Erythroblast (primary cell): ENCODE measurements around the gene GSTK1.
"Not testable (repeated sequence)": the region's sequence is repeated elsewhere in the genome, so short reads cannot be mapped to it uniquely, and the experiment has no call there.

ENCODE experiments used
- DNase-seq, 2 experiments: peaks; one replicate each; lab custom pipeline; 2025; lab: John Stamatoyannopoulos, UW
- GATA1 ChIP-seq: IDR thresholded peaks from 2 replicates; pipeline ENCODE4 v1.6.1; 2011; ENCODE audit warnings: low read depth, mild to moderate bottlenecking, control low read depth, low read length, moderate library complexity
- POLR2A ChIP-seq: IDR thresholded peaks from 2 replicates; pipeline ENCODE4 v1.6.1; 2011; ENCODE audit warnings: mild to moderate bottlenecking, low read length

GSTK1 gene

DNA sequence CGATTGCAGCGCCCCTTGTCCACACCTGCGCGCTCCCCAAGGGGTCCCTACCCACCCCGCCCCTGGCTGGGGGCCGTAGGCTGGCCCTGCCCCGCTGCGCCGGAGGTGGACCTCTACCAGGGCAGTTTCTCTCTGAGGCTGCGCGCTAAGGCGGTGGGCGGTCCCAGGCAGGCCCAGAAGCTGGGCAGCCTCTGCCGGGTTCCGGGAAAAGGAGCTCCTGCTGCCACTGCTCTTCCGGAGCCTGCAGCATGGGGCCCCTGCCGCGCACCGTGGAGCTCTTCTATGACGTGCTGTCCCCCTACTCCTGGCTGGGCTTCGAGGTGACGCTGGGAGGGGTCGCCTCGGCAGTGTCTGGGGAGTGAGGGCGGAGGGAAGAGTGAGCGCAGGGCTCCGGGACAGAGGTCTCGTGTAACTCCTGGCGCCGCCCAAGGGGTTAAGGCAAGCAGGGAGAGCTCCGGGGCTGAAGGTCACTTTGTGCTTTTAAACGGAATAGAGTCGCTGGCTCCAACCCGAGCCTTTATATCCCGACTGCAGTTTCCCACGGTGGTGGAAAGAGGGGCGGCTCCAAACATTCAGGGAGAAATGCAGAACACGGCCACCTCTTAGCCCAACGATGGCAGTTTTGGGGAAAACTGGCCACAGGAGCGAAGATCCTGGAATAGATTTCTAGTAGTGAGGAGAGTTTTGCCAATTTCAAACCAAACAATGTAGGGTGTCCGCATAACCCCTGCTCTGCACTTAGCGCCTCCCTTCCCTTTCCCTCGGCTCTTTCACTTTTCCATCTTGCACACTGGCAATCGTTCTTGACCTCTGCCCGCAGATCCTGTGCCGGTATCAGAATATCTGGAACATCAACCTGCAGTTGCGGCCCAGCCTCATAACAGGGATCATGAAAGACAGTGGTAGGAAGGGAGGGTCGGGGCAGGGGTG lies at the start of gene GSTK1:
GSTK1 (plus strand) TSS at position 176 of the 930 bp plus-strand sequence; CDS start at position 249, 73 bp downstream.
- DNase-seq, result peak; percentile 73
- TF ChIP-seq POLR2A, result peak; percentile 74
- TF ChIP-seq GATA1, result no peak

DNA sequence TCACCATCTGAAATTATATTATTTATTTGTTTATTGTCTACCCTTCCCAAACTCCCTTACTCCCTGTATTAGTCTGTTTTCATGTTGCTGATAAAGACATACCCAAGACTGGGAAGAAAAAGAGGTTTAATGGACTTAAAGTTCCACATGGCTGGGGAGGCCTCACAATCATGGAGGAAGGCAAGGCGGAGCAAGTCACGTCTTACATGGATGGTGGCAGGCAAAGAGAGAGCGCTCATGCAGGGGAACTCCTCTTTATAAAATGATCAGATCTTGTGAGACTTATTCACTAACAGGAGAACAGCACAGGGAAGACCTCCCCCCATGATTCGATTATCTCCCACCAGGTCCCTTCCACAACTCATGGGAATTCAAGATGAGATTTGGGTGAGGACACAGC lies 49.8 kb upstream of the GSTK1 start:
- not testable (repeated sequence) for DNase-seq

DNA sequence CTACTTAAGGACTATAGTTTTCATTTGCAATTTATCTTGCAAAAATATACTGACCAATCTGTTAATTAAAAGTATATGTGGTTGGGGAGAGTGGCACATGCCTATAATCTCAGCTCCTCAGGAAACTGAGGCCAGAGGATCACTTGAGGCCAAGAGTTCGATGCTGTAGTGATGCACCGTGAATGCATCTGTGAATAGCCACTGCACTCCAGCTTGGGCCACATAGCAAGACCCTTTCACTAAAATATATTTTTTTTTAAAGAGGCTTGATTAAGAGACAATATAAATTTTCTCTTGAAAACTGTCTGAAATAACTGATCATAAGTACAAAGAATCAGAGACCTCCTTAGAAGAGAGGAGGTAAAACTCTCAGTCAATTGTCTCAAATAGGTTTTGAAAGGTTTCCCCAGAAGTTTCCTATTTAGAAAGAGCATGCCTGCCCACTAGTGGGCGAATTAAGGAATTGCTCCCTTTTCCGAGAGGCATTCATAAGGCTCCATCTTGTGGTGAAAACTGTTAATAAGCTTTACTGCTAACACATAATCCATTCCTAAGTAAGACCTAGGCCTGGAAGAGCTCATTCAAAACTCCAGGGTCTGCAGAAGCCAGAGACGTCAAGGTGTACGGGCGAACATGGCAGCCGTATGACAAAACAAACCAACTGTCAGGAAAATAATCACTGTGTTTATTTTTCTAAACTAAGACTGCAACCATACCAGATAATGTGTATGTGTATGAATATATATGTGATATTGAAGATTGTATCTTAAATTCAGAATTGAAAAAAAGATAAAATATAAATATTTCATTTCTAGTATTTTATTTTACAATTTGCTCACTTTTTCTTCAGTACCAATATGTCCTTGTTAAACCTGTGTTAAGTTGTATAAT lies 48.2 kb upstream of the GSTK1 start:
- DNase-seq, result peak; percentile 83 to 90
- TF ChIP-seq GATA1 (no peak), POLR2A (no peak)

DNA sequence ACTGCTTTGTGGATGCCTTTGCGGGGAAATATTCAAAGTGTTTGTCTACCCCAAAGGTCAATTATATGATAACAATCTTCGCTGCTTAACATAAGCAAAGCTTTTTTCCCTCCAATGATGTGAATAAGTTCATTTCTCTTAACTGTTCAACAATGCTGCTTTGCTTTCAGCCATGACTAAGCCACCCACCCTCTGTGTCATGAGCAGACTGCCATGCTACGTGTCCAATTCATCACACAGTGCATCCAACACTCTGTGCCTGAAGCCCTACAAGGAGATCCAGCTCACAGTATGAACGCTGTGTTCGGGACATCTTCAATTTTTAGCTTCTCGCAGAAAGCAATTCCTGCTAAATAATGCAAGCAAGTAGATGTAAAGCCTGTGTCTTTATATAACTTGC lies 47.1 kb upstream of the GSTK1 start:
- no peak for TF ChIP-seq POLR2A
- no peak for TF ChIP-seq GATA1
- no peak for DNase-seq

DNA sequence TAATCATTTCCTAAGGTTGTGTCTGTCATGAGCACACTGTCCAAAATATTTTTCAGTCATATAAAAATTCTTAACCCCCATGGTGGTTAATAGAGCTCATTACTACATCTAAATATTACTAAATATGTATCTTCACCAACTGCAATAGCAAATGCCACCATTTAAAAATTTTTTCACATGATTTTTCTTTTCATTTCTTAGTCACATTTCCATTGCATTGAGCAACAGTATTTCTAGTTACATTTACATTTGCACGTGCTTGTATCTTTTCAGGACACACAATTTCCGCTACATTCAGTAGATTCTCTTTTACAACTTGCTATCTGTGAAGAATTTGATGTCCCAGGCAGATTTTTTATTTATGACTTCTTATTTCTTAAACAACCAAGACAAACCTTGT lies 46.6 kb upstream of the GSTK1 start:
- TF ChIP-seq GATA1 (no peak), POLR2A (no peak)
- no peak for DNase-seq

DNA sequence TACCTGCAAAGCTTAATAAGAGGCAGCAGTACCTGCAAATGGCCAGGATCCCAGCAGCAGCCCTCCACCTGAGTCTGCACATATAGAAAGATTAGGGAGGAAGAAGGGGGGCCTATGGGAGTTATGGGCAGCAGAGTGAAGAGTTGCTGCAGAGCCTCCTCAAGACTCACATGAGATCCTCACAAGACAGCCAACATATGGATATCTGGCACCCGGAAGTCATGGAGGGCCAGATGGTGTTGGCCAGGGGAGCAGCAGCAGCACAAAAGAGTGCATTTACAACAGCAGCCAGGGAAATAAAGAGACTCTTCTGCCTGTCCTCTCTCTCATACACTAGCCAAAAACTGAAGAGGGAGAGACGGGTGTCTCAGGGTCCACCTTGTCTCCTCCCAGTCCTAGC lies 45.4 kb upstream of the GSTK1 start:
- no peak for TF ChIP-seq POLR2A
- TF ChIP-seq GATA1, result no peak

DNA sequence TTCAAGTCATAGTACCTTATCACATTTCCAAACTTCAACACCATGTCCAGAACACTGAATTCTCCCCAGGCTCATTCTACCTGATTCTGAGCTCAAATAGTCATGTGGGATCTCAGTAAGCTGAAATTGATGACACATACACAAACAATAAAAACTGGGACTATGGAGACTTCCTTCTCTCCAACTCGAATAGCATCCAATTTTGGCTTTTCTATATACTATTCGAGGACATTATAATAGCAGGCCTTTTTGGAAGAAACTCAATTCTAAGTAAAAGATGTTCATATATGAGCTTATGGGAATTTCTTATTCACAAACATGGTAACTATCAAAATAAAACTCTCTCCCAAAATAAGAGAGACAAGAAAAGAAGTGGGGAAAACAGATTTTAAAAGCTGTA lies 42.0 kb upstream of the GSTK1 start:
- no peak for DNase-seq
- TF ChIP-seq POLR2A, result no peak
- TF ChIP-seq GATA1, result no peak

More for the DNA sequence above, 45.4 kb upstream of the GSTK1 start:
- no peak for DNase-seq

DNA sequence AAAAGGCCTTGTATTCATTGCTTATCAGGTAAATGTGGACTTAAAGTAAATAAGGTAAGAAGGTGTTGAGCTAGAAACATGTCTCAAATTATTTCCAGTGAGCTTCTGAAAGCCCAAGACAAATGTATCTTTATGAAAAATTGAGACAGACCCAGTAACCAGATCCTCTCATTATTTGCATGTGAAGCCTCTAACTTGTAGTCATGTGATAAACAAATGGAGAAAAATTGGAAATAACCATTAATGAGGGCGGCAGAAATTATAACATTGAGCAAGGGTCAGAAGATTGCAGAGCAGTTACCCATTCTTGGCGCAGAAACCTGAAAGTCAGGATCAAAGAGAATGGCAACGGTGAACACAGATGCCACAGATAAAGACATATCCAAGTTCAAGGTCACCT lies 41.5 kb upstream of the GSTK1 start, which contains the start of gene TAS2R40:
TAS2R40 (plus strand) TSS at position 301 of the 400 bp plus-strand sequence; CDS start at position 343, 42 bp downstream.
- no peak for TF ChIP-seq GATA1
- no peak for TF ChIP-seq POLR2A
- no peak for DNase-seq

DNA sequence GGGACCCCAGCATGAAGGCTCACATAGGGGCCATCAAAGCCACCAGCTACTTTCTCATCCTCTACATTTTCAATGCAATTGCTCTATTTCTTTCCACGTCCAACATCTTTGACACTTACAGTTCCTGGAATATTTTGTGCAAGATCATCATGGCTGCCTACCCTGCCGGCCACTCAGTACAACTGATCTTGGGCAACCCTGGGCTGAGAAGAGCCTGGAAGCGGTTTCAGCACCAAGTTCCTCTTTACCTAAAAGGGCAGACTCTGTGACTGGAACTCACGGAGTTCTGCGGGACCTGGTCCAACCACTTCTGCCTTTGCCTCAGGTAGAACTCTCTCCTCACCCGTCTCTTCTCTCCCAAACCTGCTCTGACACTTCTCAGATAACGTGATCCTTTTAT lies 40.5 kb upstream of the GSTK1 start:
- TF ChIP-seq POLR2A (no peak), GATA1 (no peak)
- DNase-seq, result no peak

DNA sequence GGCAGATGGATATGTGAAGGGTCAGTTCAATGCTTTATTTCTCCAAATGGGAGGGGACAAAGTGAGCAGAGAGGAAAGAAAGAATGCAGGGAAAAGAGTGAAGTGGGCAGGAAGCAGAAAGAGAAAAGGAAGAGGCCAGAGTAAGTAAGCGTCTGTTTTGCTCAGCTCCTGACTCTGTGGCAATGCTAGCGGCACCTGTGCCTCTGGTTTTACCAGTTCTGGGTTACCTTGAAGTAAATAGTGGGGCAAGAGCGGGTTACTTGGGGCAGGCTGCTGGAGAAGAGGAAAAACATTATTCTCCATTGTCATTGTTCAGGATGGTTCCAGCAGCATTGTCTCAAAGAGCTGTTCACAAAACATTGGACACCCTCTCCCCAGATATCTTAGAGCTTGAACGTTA lies 39.5 kb upstream of the GSTK1 start:
- TF ChIP-seq GATA1 (no peak), POLR2A (no peak)
- no peak for DNase-seq

DNA sequence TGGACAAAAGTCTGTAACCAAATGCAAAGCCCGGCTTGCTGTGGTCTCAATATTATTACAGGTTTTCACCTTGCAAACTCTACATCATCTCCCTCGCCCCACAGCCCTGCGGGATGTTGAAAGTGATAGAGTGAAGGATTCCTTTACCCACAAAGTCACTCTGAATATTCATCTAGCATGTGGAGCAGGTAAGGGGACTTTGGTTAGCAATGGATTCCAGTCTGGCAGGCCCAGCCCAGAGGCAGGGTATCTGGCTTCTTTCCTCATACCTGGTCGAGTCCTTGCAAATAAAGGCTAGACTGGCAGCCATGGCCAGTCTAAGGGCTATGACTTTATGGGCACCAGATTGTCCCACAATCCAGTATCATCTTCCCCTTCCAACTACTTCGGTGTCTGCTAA lies 38.2 kb upstream of the GSTK1 start:
- TF ChIP-seq POLR2A, result no peak
- no peak for TF ChIP-seq GATA1
- no peak for DNase-seq

DNA sequence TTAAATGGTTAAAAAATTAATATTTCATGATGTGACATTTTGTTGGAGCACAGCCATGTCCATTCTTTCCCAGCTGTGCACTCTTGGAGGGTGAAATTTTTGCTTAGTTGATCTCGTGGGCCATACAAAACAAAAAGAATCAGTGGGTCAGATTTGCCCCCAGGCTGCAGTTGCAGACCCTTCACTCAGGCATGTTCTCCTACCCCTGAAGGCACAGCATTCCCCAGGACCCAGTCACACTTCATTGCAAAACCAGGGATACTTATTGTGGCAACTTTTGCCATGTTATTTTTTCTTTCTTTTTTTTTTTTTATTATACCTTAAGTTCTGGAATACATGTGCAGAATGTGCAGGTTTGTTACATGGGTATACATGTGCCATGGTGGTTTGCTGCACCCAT lies 35.4 kb upstream of the GSTK1 start:
- TF ChIP-seq POLR2A (no peak), GATA1 (no peak)
- no peak for DNase-seq

DNA sequence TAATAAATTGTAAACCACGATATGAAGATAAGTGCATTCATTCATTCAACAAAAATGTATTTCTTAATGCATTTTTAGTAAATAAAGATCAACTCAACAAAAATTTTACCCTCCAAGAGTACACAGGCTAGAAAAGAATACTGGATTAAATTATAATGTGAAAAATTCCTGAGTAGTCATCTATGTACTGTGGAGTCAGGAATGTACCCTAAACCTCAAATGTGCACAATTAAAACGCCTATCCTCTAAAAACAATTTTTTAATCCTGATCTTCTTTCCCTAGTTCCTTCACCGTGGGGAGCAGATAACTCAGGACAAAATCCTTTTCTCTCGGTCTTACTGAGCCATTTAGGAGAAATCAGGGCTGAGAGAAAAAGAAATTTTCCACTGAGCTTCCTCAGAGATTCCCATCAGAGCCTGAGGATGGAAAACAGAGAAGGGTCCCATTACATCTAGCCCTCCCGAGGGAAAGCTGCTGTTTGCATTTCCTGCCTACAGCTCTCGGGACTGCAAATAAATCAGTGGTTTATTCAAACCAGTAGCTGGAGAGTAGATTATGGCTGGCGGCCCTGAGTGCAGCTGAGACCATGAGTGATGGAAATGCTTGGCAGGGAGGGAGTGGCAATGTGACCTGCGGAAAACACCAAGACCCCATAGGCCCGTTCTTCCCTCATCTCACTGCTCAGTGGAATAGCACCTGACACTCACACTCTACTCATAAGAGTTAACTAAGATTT lies 34.0 kb upstream of the GSTK1 start:
- TF ChIP-seq POLR2A, result no peak

More for the DNA sequence above, 34.0 kb upstream of the GSTK1 start:
- DNase-seq, result no peak
